Transverse colon (tissue), 4 donors: ENCODE data around the gene ZNF652. TPM values are rescaled to one million over a fixed set of nuclear protein-coding genes. Genes with fewer than 3 reads are reported as not detected.

Experiments
- DNase-seq: peaks from one replicate; pipeline ENCODE4 v3.0.0-alpha.2; 2019
- H3K27ac ChIP-seq, 4 donors: fragments of 200-600 bp; sonication (generic); 2 replicates each; pipeline ENCODE4 v1.5.1; 2016 to 2018; ENCODE audit warnings: inconsistent platforms in 4 of 4
- H3K27me3 ChIP-seq: fragments of 200-600 bp; sonication (generic); 2 replicates; pipeline ENCODE4 v1.5.1; 2017; ENCODE audit warnings: inconsistent platforms
- H3K36me3 ChIP-seq, 4 donors: fragments of 200-600 bp; sonication (generic); 2 replicates each; pipeline ENCODE4 v1.5.1; 2017 to 2019; ENCODE audit warnings: inconsistent platforms in 4 of 4
- H3K4me1 ChIP-seq, 4 donors: fragments of 200-600 bp; sonication (generic); 2 replicates each; pipeline ENCODE4 v1.5.1; 2017 to 2020; ENCODE audit warnings: inconsistent platforms in 4 of 4
- H3K4me3 ChIP-seq, 4 donors: fragments of 200-600 bp; sonication (generic); 1 replicate in 1 of 4; 2 replicates in 3 of 4; pipeline versions ENCODE4 v1.5.1 to v1.6.1; 2017 to 2019; ENCODE audit warnings: inconsistent platforms in 4 of 4
- H3K9me3 ChIP-seq, 2 donors: fragments of 200-600 bp; sonication (generic); 2 replicates each; pipeline ENCODE4 v1.5.1; 2017 to 2019; ENCODE audit warnings: inconsistent platforms in 2 of 2
- CTCF ChIP-seq, 5 experiments: fragments of 200-600 bp in 3 of 5; fragments of 450-650 bp in 2 of 5; sonication (generic) in 3 of 5; IDR thresholded peaks; 1 replicate in 2 of 5; 2 replicates in 3 of 5; pipeline ENCODE4 v1.5.1; 2016 to 2017; ENCODE audit warnings: antibody characterized with exemption in 5 of 5, inconsistent platforms in 3 of 5, mild to moderate bottlenecking in 2 of 5, moderate library complexity in 1 of 5
- EP300 ChIP-seq: sonication (generic); formaldehyde crosslinking; IDR thresholded peaks from one replicate; pipeline ENCODE4 v1.6.1; 2017; ENCODE audit warnings: antibody characterized with exemption, low read depth
- POLR2A ChIP-seq: fragments of 450-650 bp; IDR thresholded peaks from one replicate; pipeline ENCODE4 v1.6.1; 2016; ENCODE audit warnings: antibody characterized with exemption, mild to moderate bottlenecking, moderate library complexity
- POLR2AphosphoS5 ChIP-seq, 3 donors: sonication (generic); formaldehyde crosslinking; IDR thresholded peaks; one replicate each; pipeline ENCODE4 v1.6.1; 2016; ENCODE audit warnings: antibody characterized with exemption in 3 of 3
- WGBS, 2 donors: methylation state at CpG; one replicate each; pipeline ENCODE4 v1.1.5; 2018; ENCODE audit warnings: low coverage in 1 of 2; 5-methylcytosine and 5-hydroxymethylcytosine counted together
- in situ Hi-C, 4 donors: fragments of 200-750 bp; cut with MboI; loops; one replicate each; pipeline versions ENCODE4 v1.15.0 to v1.15.1; 2017; ENCODE audit warnings: low sequenced_read_pairs in 3 of 4, low pct_ligation_motif_present in 1 of 4, low pct_unique_long_range_greater_than_20kb in 1 of 4
- intact Hi-C: fragments of 100-400 bp; cut with DNase I; formaldehyde crosslinking; loops from one replicate; pipeline ENCODE4 v1.15.1; 2023; ENCODE audit warnings: low total_unique reads
- total RNA-seq, 4 donors: library from RNA; depleted of rRNA; stranded (reverse); fragments of >200 nt; gene quantifications; one replicate each; pipeline ENCODE4 v1.1.0, GENCODE V29; 2016

ZNF652 gene
- total RNA-seq, 4 donors from 2014 or later = 25.8 to 55.6 (median 50.2) TPM

- no peak for TF ChIP-seq POLR2AphosphoS5 (IDR thresholded peaks at IDR 0.05)
- no peak for TF ChIP-seq POLR2A
- TF ChIP-seq EP300 = no peak
- no peak for TF ChIP-seq CTCF (IDR thresholded peaks at IDR 0.05)
- H3K4me3 ChIP-seq = no peak overlapping the region
- no peak overlapping the region for H3K27ac ChIP-seq
- no peaks in the 10 kb centered on the region for H3K9me3 ChIP-seq
- H3K36me3 ChIP-seq = no peaks in the 10 kb centered on the region
- intact Hi-C loops = no loop called here
- WGBS, 2 donors = 96% methylated on average over 2 to 3 of the region's 3 CpGs
- DNase-seq = no peak
- peaks cover 0 to 20% (median 11%) of the 10 kb centered on the region in 4 donors for H3K4me1 ChIP-seq
- H3K27me3 ChIP-seq = no peaks in the 10 kb centered on the region
- in situ Hi-C loops = no loop called here
Observed at GRCh38 chr17:49351572-49352140, 10.4 kb downstream of the ZNF652 start.

- intact Hi-C loops = no loop called here
- no peak overlapping the region for H3K27ac ChIP-seq
- no peaks in the 10 kb centered on the region for H3K36me3 ChIP-seq
- DNase-seq = no peak
- no peak for TF ChIP-seq CTCF (IDR thresholded peaks at IDR 0.05)
- no peak for TF ChIP-seq EP300
- no peak for TF ChIP-seq POLR2A
- TF ChIP-seq POLR2AphosphoS5 (IDR thresholded peaks at IDR 0.05) = no peak
- no peaks in the 10 kb centered on the region for H3K27me3 ChIP-seq
- H3K4me1 ChIP-seq = peaks cover 0 to 18% (median 10%) of the 10 kb centered on the region in 4 donors
- no peak overlapping the region for H3K4me3 ChIP-seq
- in situ Hi-C loops = no loop called here
- H3K9me3 ChIP-seq = no peaks in the 10 kb centered on the region
Observed at GRCh38 chr17:49349541-49349940, 12.5 kb downstream of the ZNF652 start.

- H3K4me3 ChIP-seq = no peak overlapping the region
- H3K36me3 ChIP-seq = no peaks in the 10 kb centered on the region
- WGBS, 2 donors = 73 to 95% methylated on average over 4 to 5 of the region's 5 CpGs
- no peak for DNase-seq
- intact Hi-C loops = no loop called here
- TF ChIP-seq EP300 = no peak
- no peak for TF ChIP-seq CTCF (IDR thresholded peaks at IDR 0.05)
- no peak for TF ChIP-seq POLR2A
- no peak for TF ChIP-seq POLR2AphosphoS5 (IDR thresholded peaks at IDR 0.05)
- H3K27ac ChIP-seq = no peak overlapping the region
- in situ Hi-C loops = no loop called here
- H3K9me3 ChIP-seq = no peaks in the 10 kb centered on the region
- H3K4me1 ChIP-seq = peaks cover 0 to 30% (median 5%) of the 10 kb centered on the region in 4 donors
- no peaks in the 10 kb centered on the region for H3K27me3 ChIP-seq
Observed at GRCh38 chr17:49344914-49345313, 17.1 kb downstream of the ZNF652 start.

GRCh38 chr17:49343273-49343672, 18.8 kb downstream of the ZNF652 start:
- intact Hi-C loops = no loop called here
- H3K4me3 ChIP-seq = no peak overlapping the region
- no peaks in the 10 kb centered on the region for H3K36me3 ChIP-seq
- 29 to 47% methylated on average over 3 of the region's 3 CpGs for WGBS, 2 donors
- no peaks in the 10 kb centered on the region for H3K27me3 ChIP-seq
- H3K9me3 ChIP-seq = no peaks in the 10 kb centered on the region
- TF ChIP-seq POLR2AphosphoS5 (IDR thresholded peaks at IDR 0.05) (no peak), CTCF (IDR thresholded peaks at IDR 0.05) (no peak), POLR2A (no peak), EP300 (no peak)
- H3K27ac ChIP-seq = peak overlapping the region in 1 of 4 donors; percentile 26
- peaks cover 0 to 36% (median 8%) of the 10 kb centered on the region in 4 donors for H3K4me1 ChIP-seq
- no peak for DNase-seq
- in situ Hi-C loops = no loop called here
